GF-D8 (cell line): ENCODE data around the gene PIGK.
"Not testable (repeated sequence)": the region's sequence is repeated elsewhere in the genome, so short reads cannot be mapped to it uniquely, and the experiment has no call there.

Experiments used
- DNase-seq: peaks from one replicate; lab custom pipeline; 2025; lab: John Stamatoyannopoulos, UW

The PIGK gene

GRCh38 chr1:77219166-77219887 is at the start of gene PIGK:
Gene PIGK, minus strand, starts transcription at chr1:77219430. Its CDS starts 28 bp downstream, at chr1:77219402.
- peak; percentile 64 for DNase-seq

- DNase-seq: no peak
These were observed 47.8 kb upstream of the PIGK start for GRCh38 chr1:77267035-77267434.

- DNase-seq: no peak
These were observed 46.0 kb upstream of the PIGK start for GRCh38 chr1:77265180-77265579.

- DNase-seq: no peak
These were observed 44.5 kb upstream of the PIGK start for GRCh38 chr1:77263708-77264107.

- no peak for DNase-seq
These were observed 34.0 kb upstream of the PIGK start for GRCh38 chr1:77253211-77253610.

- DNase-seq: no peak
These were observed 30.9 kb upstream of the PIGK start for GRCh38 chr1:77250126-77250525.

GRCh38 chr1:77245830-77246229 is 26.6 kb upstream of the PIGK start:
- DNase-seq: no peak

GRCh38 chr1:77239311-77239710 is 20.1 kb upstream of the PIGK start:
- DNase-seq: no peak

GRCh38 chr1:77238462-77238861 is 19.2 kb upstream of the PIGK start:
- DNase-seq: peak; percentile 46

- DNase-seq: no peak
These were observed 15.7 kb upstream of the PIGK start for GRCh38 chr1:77234943-77235342.

- DNase-seq: no peak
These were observed 14.9 kb upstream of the PIGK start for GRCh38 chr1:77234096-77234495.

- no peak for DNase-seq
These were observed 13.6 kb upstream of the PIGK start for GRCh38 chr1:77232829-77233228.

GRCh38 chr1:77230051-77230450 is 10.8 kb upstream of the PIGK start:
- no peak for DNase-seq

GRCh38 chr1:77228836-77229235 is 9.6 kb upstream of the PIGK start:
- DNase-seq: no peak

- DNase-seq: peak; percentile 50
These were observed 8.2 kb upstream of the PIGK start for GRCh38 chr1:77227381-77227780.

GRCh38 chr1:77222496-77222895 is 3.3 kb upstream of the PIGK start:
- no peak for DNase-seq

GRCh38 chr1:77220687-77221463 is 1.6 kb upstream of the PIGK start:
- no peak for DNase-seq

- peak; percentile 20 for DNase-seq
These were observed 609 bp downstream of the PIGK start for GRCh38 chr1:77218477-77219165.

- DNase-seq: not testable (repeated sequence)
These were observed 15.2 kb downstream of the PIGK start for GRCh38 chr1:77204043-77204442.

- DNase-seq: no peak
These were observed 16.5 kb downstream of the PIGK start for GRCh38 chr1:77202751-77203150.

GRCh38 chr1:77200806-77201205 is 18.4 kb downstream of the PIGK start:
- DNase-seq: no peak

GRCh38 chr1:77200293-77200692 is 18.9 kb downstream of the PIGK start:
- DNase-seq: no peak

- no peak for DNase-seq
These were observed 21.9 kb downstream of the PIGK start for GRCh38 chr1:77197351-77197750.
